ENCODE data around the gene RSPH1.

The RSPH1 gene

GRCh38 chr21:42461881-42462877 is 33.8 kb downstream of the RSPH1 start:
- peak; percentile 87 for DNase-seq

- DNase-seq, result peak; percentile 81
These were observed 34.9 kb downstream of the RSPH1 start for GRCh38 chr21:42461185-42461520.

- DNase-seq, result peak; percentile 95
These were observed 35.4 kb downstream of the RSPH1 start for GRCh38 chr21:42460391-42461184.

- no peak for DNase-seq
These were observed 36.3 kb downstream of the RSPH1 start for GRCh38 chr21:42459546-42460215.

- DNase-seq, result no peak
These were observed 37.0 kb downstream of the RSPH1 start for GRCh38 chr21:42459082-42459460.

GRCh38 chr21:42456457-42456856 is 39.6 kb downstream of the RSPH1 start:
- no peak for DNase-seq

- DNase-seq, result no peak
These were observed 40.1 kb downstream of the RSPH1 start for GRCh38 chr21:42455754-42456440.

GRCh38 chr21:42455196-42455595 is 40.8 kb downstream of the RSPH1 start:
- no peak for DNase-seq

- no peak for DNase-seq
These were observed 41.2 kb downstream of the RSPH1 start for GRCh38 chr21:42454786-42455185.

- no peak for DNase-seq
These were observed 41.9 kb downstream of the RSPH1 start for GRCh38 chr21:42453986-42454570.

- DNase-seq, result no peak
These were observed 42.6 kb downstream of the RSPH1 start for GRCh38 chr21:42453224-42453985.

- DNase-seq, result peak; percentile 55
These were observed 43.4 kb downstream of the RSPH1 start for GRCh38 chr21:42452401-42453223.

GRCh38 chr21:42451941-42452340 is 44.1 kb downstream of the RSPH1 start:
- DNase-seq, result no peak

- no peak for DNase-seq
These were observed 47.3 kb downstream of the RSPH1 start for GRCh38 chr21:42448686-42449085.

- DNase-seq, result no peak
These were observed 48.3 kb downstream of the RSPH1 start for GRCh38 chr21:42447732-42448131.

GRCh38 chr21:42447182-42447581 is 48.8 kb downstream of the RSPH1 start:
- DNase-seq, result no peak

GRCh38 chr21:42446531-42446930 is 49.5 kb downstream of the RSPH1 start:
- no peak for DNase-seq

- no peak for DNase-seq
These were observed 50.7 kb downstream of the RSPH1 start for GRCh38 chr21:42445311-42445710.

- no peak for DNase-seq
These were observed 51.3 kb downstream of the RSPH1 start for GRCh38 chr21:42444745-42445059.

GRCh38 chr21:42443876-42444744 is 51.9 kb downstream of the RSPH1 start:
- no peak for DNase-seq

All from NCI-H146 (cell line).